DND-41 (cell line): ENCODE measurements around the gene COL13A1.

Experiments
- ATAC-seq: fragments of 200-7000 bp; cut with Tn5 transposase; 3 replicates; pipeline ENCODE4 v1.9.1; 2021; ENCODE audit warnings: low read depth; ENCODE audit not compliant: insufficient read depth
- DNase-seq: peaks from one replicate; pipeline ENCODE4 v3.0.0-alpha.2; 2020
- H2AFZ ChIP-seq: 2 replicates; pipeline ENCODE4 v1.6.0; 2012; ENCODE audit warnings: low read depth, low read length
- H3K27ac ChIP-seq: 2 replicates; pipeline ENCODE4 v1.5.1; 2012; ENCODE audit warnings: low read length, inconsistent platforms
- H3K27me3 ChIP-seq: fragments of 200-600 bp; sonication (generic); 2 replicates; pipeline ENCODE4 v1.6.0; 2012; ENCODE audit warnings: low read length, mild to moderate bottlenecking, inconsistent platforms; ENCODE audit not compliant: insufficient read depth, poor library complexity
- H3K36me3 ChIP-seq: 2 replicates; pipeline ENCODE4 v1.5.1; 2012; ENCODE audit warnings: low read length, inconsistent platforms; ENCODE audit not compliant: insufficient read depth
- H3K4me1 ChIP-seq: 2 replicates; pipeline ENCODE4 v1.5.1; 2012; ENCODE audit warnings: mild to moderate bottlenecking, low read length; ENCODE audit not compliant: insufficient read depth
- H3K4me2 ChIP-seq: 2 replicates; pipeline ENCODE4 v1.6.0; 2012; ENCODE audit warnings: mild to moderate bottlenecking, moderate library complexity, low read length, inconsistent platforms; ENCODE audit not compliant: insufficient read depth
- H3K4me3 ChIP-seq, 2 experiments: fragments of 200-600 bp in 1 of 2; shearing (Covaris generic) in 1 of 2; 2 replicates each; pipeline ENCODE4 v1.5.1; 2012 to 2016; ENCODE audit warnings: inconsistent platforms in 2 of 2, low read length in 2 of 2, mild to moderate bottlenecking in 2 of 2, low read depth in 1 of 2, moderate library complexity in 1 of 2
- H3K79me2 ChIP-seq: 2 replicates; pipeline ENCODE4 v1.6.0; 2012; ENCODE audit warnings: low read length, inconsistent platforms; ENCODE audit not compliant: insufficient read depth
- H3K9ac ChIP-seq: 2 replicates; pipeline ENCODE4 v1.6.0; 2012; ENCODE audit warnings: low read depth, mild to moderate bottlenecking, inconsistent platforms, low read length, moderate library complexity
- H3K9me3 ChIP-seq: 2 replicates; pipeline ENCODE4 v1.5.1; 2012; ENCODE audit warnings: low read length, moderate library complexity, mild to moderate bottlenecking, inconsistent platforms; ENCODE audit not compliant: insufficient read depth, severe bottlenecking
- H4K20me1 ChIP-seq: 2 replicates; pipeline ENCODE4 v1.6.0; 2012; ENCODE audit warnings: low read length; ENCODE audit not compliant: insufficient read depth
- EZH2 ChIP-seq: IDR thresholded peaks from 3 replicates; pipeline ENCODE4 v1.6.1; 2012; ENCODE audit warnings: borderline replicate concordance, low read depth, mild to moderate bottlenecking, moderate library complexity, low read length, inconsistent platforms; ENCODE audit not compliant: severe bottlenecking
- TF ChIP-seq, protein P1 (sequence below): IDR thresholded peaks from 2 replicates; pipeline ENCODE4 v1.5.1; 2012; ENCODE audit warnings: borderline replicate concordance, low read length, moderate library complexity, mild to moderate bottlenecking; ENCODE audit not compliant: poor library complexity, severe bottlenecking; ENCODE audit errors: extremely low read depth

COL13A1 gene

GRCh38 chr10:69847883-69848282, 46.2 kb downstream of the COL13A1 start:
- ATAC-seq = no peak
- H3K4me3 ChIP-seq = no peak overlapping the region
- peaks cover 18% of the 10 kb centered on the region for H3K27me3 ChIP-seq

DNA sequence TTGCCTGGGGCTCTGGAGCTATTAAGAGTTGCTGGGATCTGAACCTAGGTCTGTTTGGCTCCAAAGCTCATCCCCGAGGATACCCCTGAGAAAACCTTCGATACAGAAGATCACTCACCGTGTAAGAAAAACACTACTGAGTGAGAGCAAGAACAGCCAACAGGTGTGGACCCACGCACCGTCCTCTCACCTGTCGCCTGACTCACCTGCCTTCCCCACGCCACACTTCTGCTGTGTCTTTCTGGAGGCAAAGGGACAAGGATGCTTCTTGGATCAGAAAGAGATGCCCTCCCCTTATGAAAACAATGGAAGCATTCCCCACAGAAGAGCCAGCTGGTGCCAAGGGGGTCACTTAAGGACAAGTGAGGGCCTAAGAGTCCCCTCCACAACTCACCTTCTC, 46.7 kb downstream of the COL13A1 start:
- Histone ChIP-seq H3K4me3 (no peak overlapping the region), H3K36me3 (no peaks in the 10 kb centered on the region), H3K4me2 (no peak overlapping the region), H3K27ac (no peak overlapping the region), H3K9me3 (no peaks in the 10 kb centered on the region), H3K9ac (no peak overlapping the region), H2AFZ (no peak overlapping the region), H3K79me2 (no peaks in the 10 kb centered on the region), H4K20me1 (peaks cover 7% of the 10 kb centered on the region; the same call in 1 of the 2 replicates), H3K4me1 (no peaks in the 10 kb centered on the region), H3K27me3 (peaks cover 18% of the 10 kb centered on the region)
- TF ChIP-seq EZH2 = no peak
- TF ChIP-seq, protein P1, sequence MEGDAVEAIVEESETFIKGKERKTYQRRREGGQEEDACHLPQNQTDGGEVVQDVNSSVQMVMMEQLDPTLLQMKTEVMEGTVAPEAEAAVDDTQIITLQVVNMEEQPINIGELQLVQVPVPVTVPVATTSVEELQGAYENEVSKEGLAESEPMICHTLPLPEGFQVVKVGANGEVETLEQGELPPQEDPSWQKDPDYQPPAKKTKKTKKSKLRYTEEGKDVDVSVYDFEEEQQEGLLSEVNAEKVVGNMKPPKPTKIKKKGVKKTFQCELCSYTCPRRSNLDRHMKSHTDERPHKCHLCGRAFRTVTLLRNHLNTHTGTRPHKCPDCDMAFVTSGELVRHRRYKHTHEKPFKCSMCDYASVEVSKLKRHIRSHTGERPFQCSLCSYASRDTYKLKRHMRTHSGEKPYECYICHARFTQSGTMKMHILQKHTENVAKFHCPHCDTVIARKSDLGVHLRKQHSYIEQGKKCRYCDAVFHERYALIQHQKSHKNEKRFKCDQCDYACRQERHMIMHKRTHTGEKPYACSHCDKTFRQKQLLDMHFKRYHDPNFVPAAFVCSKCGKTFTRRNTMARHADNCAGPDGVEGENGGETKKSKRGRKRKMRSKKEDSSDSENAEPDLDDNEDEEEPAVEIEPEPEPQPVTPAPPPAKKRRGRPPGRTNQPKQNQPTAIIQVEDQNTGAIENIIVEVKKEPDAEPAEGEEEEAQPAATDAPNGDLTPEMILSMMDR = no peak
- no peak for DNase-seq
- ATAC-seq = no peak

More at GRCh38 chr10:69847883-69848282, 46.2 kb downstream of the COL13A1 start:
- no peak overlapping the region for H2AFZ ChIP-seq
- no peak overlapping the region for H3K9ac ChIP-seq
- TF ChIP-seq, protein P1 = no peak
- no peak for TF ChIP-seq EZH2
- H3K4me1 ChIP-seq = no peaks in the 10 kb centered on the region
- H3K79me2 ChIP-seq = no peaks in the 10 kb centered on the region
- H3K36me3 ChIP-seq = no peaks in the 10 kb centered on the region
- H3K27ac ChIP-seq = no peak overlapping the region
- H3K4me2 ChIP-seq = no peak overlapping the region
- no peak for DNase-seq
- no peaks in the 10 kb centered on the region for H3K9me3 ChIP-seq
- peaks cover 9% of the 10 kb centered on the region; the same call in 1 of the 2 replicates for H4K20me1 ChIP-seq

- Histone ChIP-seq H3K4me3 (no peak overlapping the region), H3K79me2 (no peaks in the 10 kb centered on the region), H4K20me1 (0 out of 2 replicates have a peak, but pooled peaks cover 3% of the 10 kb centered on the region), H3K27ac (no peak overlapping the region), H3K9me3 (no peaks in the 10 kb centered on the region), H3K9ac (no peak overlapping the region), H3K4me2 (no peak overlapping the region), H3K36me3 (no peaks in the 10 kb centered on the region), H3K4me1 (no peaks in the 10 kb centered on the region), H3K27me3 (peaks cover 18% of the 10 kb centered on the region), H2AFZ (no peak overlapping the region)
- DNase-seq = no peak
- TF ChIP-seq EZH2 = no peak
- TF ChIP-seq, protein P1 = no peak
- ATAC-seq = no peak
Measured at GRCh38 chr10:69849825-69850224, 48.1 kb downstream of the COL13A1 start.

DNA sequence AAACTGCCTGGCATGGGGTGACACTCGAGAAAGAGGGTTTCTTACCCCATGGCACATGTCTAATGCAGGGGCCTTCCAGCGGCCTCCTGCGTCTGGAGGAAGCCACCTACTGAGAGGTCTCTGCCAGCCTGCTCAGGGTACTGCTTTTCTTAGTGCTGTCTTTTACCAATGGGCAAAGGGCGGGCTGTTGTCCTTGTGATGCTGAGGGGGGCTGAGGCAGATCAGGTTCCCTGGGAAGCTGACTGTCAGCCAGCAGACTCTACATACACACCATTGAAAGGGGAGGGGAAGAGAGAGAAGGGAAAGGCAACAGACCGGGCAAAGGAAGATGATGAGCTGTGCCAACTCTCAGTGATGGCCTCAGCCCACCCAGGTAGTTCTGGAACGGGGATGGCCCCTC, 48.7 kb downstream of the COL13A1 start:
- no peak overlapping the region for H3K9ac ChIP-seq
- no peak for ATAC-seq
- peaks cover 17% of the 10 kb centered on the region for H3K27me3 ChIP-seq
- no peak overlapping the region for H2AFZ ChIP-seq
- no peak overlapping the region for H3K4me3 ChIP-seq
- no peaks in the 10 kb centered on the region for H3K36me3 ChIP-seq
- no peak overlapping the region for H3K4me2 ChIP-seq
- H4K20me1 ChIP-seq = 0 out of 2 replicates have a peak, but pooled peaks cover 3% of the 10 kb centered on the region
- H3K4me1 ChIP-seq = no peaks in the 10 kb centered on the region
- H3K9me3 ChIP-seq = no peaks in the 10 kb centered on the region
- TF ChIP-seq, protein P1 = no peak
- DNase-seq = no peak
- no peak overlapping the region for H3K27ac ChIP-seq
- H3K79me2 ChIP-seq = no peaks in the 10 kb centered on the region
